NB4 (cell line): ENCODE results near the gene BSG.

ENCODE experiments used
- POLR2A ChIP-seq: IDR thresholded peaks from 2 replicates; pipeline ENCODE4 v1.6.1; 2011; ENCODE audit warnings: mild to moderate bottlenecking; ENCODE audit not compliant: insufficient read length; ENCODE audit errors: extremely low read depth
- TF ChIP-seq, protein P1 (sequence below): IDR thresholded peaks from one replicate; pipeline ENCODE4 v1.5.1; 2012; ENCODE audit warnings: low read depth, low read length

GRCh38 chr19:536031-536880, 36.1 kb upstream of the BSG start:
- TF ChIP-seq, protein P1, sequence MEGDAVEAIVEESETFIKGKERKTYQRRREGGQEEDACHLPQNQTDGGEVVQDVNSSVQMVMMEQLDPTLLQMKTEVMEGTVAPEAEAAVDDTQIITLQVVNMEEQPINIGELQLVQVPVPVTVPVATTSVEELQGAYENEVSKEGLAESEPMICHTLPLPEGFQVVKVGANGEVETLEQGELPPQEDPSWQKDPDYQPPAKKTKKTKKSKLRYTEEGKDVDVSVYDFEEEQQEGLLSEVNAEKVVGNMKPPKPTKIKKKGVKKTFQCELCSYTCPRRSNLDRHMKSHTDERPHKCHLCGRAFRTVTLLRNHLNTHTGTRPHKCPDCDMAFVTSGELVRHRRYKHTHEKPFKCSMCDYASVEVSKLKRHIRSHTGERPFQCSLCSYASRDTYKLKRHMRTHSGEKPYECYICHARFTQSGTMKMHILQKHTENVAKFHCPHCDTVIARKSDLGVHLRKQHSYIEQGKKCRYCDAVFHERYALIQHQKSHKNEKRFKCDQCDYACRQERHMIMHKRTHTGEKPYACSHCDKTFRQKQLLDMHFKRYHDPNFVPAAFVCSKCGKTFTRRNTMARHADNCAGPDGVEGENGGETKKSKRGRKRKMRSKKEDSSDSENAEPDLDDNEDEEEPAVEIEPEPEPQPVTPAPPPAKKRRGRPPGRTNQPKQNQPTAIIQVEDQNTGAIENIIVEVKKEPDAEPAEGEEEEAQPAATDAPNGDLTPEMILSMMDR: no peak
- no peak for TF ChIP-seq POLR2A
